Measurements from ENCODE around the gene ETV7. TPM values are rescaled to one million over a fixed set of nuclear protein-coding genes. Genes with fewer than 3 reads are reported as not detected.

Gene ETV7
- total RNA-seq, 2 donors from 2014 or later, result 2.6 to 5.4 TPM

- DNase-seq (ENCODE audit: low spot score), result no peak
- no peak for ATAC-seq (ENCODE audit: insufficient number of reproducible peaks, low FRiP score, low read depth)
- TF ChIP-seq CTCF (IDR thresholded peaks at IDR 0.05), result no peak
- Histone ChIP-seq H3K36me3 (no peaks in the 10 kb centered on the region), H3K9me3 (no peaks in the 10 kb centered on the region), H3K27me3 (replicated peaks; ENCODE audit: insufficient read depth) (no peaks in the 10 kb centered on the region), H3K27ac (no peak overlapping the region), H3K4me1 (ENCODE audit: control insufficient read depth in 1 of 2, low read depth in 2 of 2) (peaks cover 8 to 11% of the 10 kb centered on the region in 2 donors), H3K4me3 (no peak overlapping the region)
These were observed 69.8 kb downstream of the ETV7 start for GRCh38 chr6:36317623-36318022.

Other genes with a start within 250 kb of the ETV7 start
- 10 to 100 TPM; 23.2 to 29.2 TPM for gene BRPF3, start 190.9 kb downstream of the ETV7 start, total RNA-seq
- not detected for gene PNPLA1, start 117.6 kb downstream of the ETV7 start, total RNA-seq
- not detected for gene BNIP5, start 50.8 kb downstream of the ETV7 start, total RNA-seq
- not detected for gene PXT1, start 55.2 kb upstream of the ETV7 start, total RNA-seq
- gene KCTD20, start 55.3 kb upstream of the ETV7 start, total RNA-seq, result 10 to 100 TPM; 63.5 to 72.0 TPM
- gene STK38, start 159.8 kb upstream of the ETV7 start, total RNA-seq, result 10 to 100 TPM; 23.1 to 23.2 TPM
- gene SRSF3, start 206.7 kb upstream of the ETV7 start, total RNA-seq, result 100 to 1,000 TPM in 1 of 2 donors, 10 to 100 TPM in 1; 88.5 to 120 TPM